WERI-Rb-1 (cell line): Measurements from ENCODE around the gene MTPN.

Source experiments
- DNase-seq: peaks from one replicate; pipeline ENCODE4 v3.0.0-alpha.2; 2020
- H3K27ac ChIP-seq: fragments of 250-450 bp; sonication (Bioruptor Pico); 2 replicates; pipeline ENCODE4 v1.5.1; 2020; ENCODE audit warnings: mild to moderate bottlenecking, moderate library complexity
- H3K27me3 ChIP-seq: fragments of 250-450 bp; sonication (Bioruptor Pico); 2 replicates; pipeline ENCODE4 v1.5.1; 2021; ENCODE audit warnings: mild to moderate bottlenecking, low read depth, moderate library complexity; ENCODE audit not compliant: insufficient read depth, severe bottlenecking
- H3K36me3 ChIP-seq: fragments of 250-450 bp; sonication (Bioruptor Pico); 2 replicates; pipeline ENCODE4 v1.5.1; 2020; ENCODE audit warnings: mild to moderate bottlenecking, moderate library complexity
- H3K4me3 ChIP-seq: 2 replicates; pipeline ENCODE4 v1.5.1; 2011; ENCODE audit warnings: low read depth, mild to moderate bottlenecking, control low read depth, low read length
- H3K9me3 ChIP-seq: fragments of 250-450 bp; sonication (Bioruptor Pico); 2 replicates; pipeline ENCODE4 v1.5.1; 2021; ENCODE audit warnings: mild to moderate bottlenecking, moderate library complexity; ENCODE audit not compliant: severe bottlenecking
- TF ChIP-seq, protein P1 (sequence below): IDR thresholded peaks from 2 replicates; pipeline ENCODE4 v1.5.1; 2011; ENCODE audit warnings: low read depth, mild to moderate bottlenecking, control low read depth, inconsistent platforms, low read length

The MTPN gene

DNA sequence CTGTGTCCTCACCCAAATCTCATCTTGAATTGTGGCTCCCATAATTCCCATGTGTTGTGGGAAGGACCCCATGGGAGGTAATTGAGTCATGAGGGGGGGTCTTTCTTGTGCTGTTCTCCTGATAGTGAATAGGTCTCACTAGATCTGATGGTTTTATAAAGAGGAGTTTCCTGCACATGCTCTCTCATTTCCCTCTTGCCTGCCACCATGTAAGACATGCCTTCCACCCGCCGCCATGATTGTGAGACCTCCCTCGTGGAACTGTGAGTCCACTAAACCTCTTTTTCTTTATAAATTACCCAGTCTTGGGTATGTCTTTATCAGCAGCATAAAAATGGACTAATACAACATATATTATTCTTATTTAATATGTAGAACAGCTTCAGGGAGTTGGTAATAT is 29.0 kb upstream of the MTPN start:
- Histone ChIP-seq H3K4me3 (no peak overlapping the region), H3K36me3 (no peaks in the 10 kb centered on the region), H3K9me3 (no peaks in the 10 kb centered on the region), H3K27ac (no peak overlapping the region), H3K27me3 (no peaks in the 10 kb centered on the region)
- DNase-seq: no peak
- TF ChIP-seq, protein P1, sequence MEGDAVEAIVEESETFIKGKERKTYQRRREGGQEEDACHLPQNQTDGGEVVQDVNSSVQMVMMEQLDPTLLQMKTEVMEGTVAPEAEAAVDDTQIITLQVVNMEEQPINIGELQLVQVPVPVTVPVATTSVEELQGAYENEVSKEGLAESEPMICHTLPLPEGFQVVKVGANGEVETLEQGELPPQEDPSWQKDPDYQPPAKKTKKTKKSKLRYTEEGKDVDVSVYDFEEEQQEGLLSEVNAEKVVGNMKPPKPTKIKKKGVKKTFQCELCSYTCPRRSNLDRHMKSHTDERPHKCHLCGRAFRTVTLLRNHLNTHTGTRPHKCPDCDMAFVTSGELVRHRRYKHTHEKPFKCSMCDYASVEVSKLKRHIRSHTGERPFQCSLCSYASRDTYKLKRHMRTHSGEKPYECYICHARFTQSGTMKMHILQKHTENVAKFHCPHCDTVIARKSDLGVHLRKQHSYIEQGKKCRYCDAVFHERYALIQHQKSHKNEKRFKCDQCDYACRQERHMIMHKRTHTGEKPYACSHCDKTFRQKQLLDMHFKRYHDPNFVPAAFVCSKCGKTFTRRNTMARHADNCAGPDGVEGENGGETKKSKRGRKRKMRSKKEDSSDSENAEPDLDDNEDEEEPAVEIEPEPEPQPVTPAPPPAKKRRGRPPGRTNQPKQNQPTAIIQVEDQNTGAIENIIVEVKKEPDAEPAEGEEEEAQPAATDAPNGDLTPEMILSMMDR: no peak

DNA sequence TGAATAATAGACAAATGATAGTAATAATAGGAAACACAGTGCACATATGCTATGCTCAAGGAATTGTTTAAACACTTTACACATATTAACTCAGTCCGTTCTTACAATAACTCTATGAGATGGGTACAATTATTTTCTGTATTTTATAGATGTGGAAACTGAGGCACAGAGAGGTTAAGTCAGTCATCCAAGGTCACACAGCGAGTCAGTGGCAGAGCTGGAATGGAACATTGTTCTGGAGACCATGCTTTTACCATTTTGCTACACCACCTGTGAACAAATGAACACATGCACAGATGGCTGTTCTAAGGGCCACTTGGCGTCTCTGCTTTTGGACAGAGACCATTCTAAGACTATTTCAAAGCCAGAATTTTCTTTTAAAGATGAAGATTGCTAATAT is 26.9 kb upstream of the MTPN start:
- Histone ChIP-seq H3K27me3 (no peaks in the 10 kb centered on the region), H3K9me3 (no peaks in the 10 kb centered on the region), H3K27ac (no peak overlapping the region), H3K4me3 (no peak overlapping the region), H3K36me3 (no peaks in the 10 kb centered on the region)
- no peak for DNase-seq
- TF ChIP-seq, protein P1: no peak

DNA sequence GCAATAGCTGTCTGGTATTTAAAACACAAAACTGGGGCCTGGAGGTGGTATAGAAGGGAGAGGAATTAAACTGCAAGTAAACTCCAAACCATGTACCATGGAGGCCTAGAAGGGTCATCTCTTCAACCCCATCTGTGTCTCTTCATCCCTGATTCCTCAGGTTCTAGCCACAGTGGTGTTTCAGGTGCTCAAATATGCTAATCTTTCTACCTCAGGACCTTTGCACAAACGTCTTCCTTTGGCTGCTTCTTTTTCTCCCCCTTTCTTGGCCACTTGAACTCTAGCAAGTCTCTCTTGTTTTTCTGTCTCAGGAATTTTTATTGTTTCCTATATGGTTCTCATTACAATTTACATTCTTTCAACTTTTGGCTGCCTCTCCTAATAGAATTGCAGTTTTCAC is 25.6 kb upstream of the MTPN start:
- no peaks in the 10 kb centered on the region for H3K36me3 ChIP-seq
- H3K4me3 ChIP-seq: no peak overlapping the region
- H3K27ac ChIP-seq: no peak overlapping the region
- H3K27me3 ChIP-seq: no peaks in the 10 kb centered on the region
- H3K9me3 ChIP-seq: no peaks in the 10 kb centered on the region
- TF ChIP-seq, protein P1: no peak
- DNase-seq: no peak

DNA sequence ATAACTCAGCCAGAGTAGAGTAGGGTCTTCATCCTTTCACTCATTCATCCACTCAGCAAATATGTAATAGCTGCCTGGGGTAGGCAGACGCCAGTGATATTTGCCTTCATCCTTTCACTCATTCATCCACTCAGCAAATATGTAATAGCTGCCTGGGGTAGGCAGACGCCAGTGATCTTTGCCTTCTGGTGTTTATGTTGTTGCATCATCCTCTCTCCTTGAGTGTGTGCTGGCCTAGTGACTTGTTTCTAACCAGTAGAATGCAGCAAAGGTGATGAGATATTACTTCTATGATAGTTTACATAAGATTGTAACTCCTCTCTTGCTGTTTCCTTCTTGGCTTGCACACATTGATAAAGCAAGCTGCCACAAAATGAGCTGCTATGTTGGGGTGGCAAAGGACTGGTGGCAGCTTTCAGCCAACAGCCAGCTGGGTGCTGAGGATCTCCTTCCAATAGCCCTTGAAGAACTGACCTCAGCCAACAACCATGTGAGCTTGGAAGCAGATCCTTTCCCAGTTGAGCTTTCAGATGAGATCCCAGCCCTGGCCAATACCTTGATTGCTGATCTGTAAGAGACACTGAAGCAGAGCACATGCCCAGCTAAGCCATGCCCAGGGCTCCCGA is 23.2 kb upstream of the MTPN start:
- Histone ChIP-seq H3K27ac (no peak overlapping the region), H3K27me3 (no peaks in the 10 kb centered on the region), H3K4me3 (no peak overlapping the region), H3K36me3 (no peaks in the 10 kb centered on the region), H3K9me3 (no peaks in the 10 kb centered on the region)
- no peak for DNase-seq
- TF ChIP-seq, protein P1: no peak

DNA sequence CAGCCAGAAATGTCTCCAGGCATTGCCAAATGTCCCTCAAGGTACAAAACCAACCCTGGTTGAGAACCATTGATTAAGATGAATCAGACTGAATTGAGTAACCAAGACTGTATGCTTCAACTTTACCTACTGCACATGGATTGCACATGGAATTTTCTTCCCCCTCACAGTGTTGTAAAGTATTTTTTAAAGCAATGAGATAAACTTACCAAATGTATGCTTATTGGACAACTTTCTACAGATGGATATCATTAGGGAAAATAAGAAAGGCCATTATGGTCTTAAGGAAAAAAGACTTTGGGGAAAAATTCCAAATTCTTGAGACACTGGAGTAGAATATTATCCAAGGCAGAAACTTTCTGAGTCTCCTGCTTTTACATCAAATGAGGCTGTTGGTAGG is 20.9 kb upstream of the MTPN start:
- Histone ChIP-seq H3K4me3 (no peak overlapping the region), H3K9me3 (no peaks in the 10 kb centered on the region), H3K27ac (no peak overlapping the region), H3K27me3 (no peaks in the 10 kb centered on the region), H3K36me3 (no peaks in the 10 kb centered on the region)
- TF ChIP-seq, protein P1: no peak
- no peak for DNase-seq

GRCh38 chr7:135995748-135996147 is 18.6 kb upstream of the MTPN start:
- no peak for DNase-seq
- no peak overlapping the region for H3K4me3 ChIP-seq
- TF ChIP-seq, protein P1: no peak

More at GRCh38 chr7:135995748-135996147, 18.6 kb upstream of the MTPN start:
- Histone ChIP-seq H3K36me3 (no peaks in the 10 kb centered on the region), H3K9me3 (no peaks in the 10 kb centered on the region), H3K27ac (no peak overlapping the region), H3K27me3 (no peaks in the 10 kb centered on the region)
